GM12891 (cell line): Measurements from ENCODE around the gene BLTP3B.

ENCODE experiments used
- POLR2A ChIP-seq: IDR thresholded peaks from 2 replicates; pipeline ENCODE4 v1.6.1; 2011; ENCODE audit warnings: low read depth, low read length, control low read depth
- POLR2AphosphoS5 ChIP-seq: IDR thresholded peaks from 2 replicates; pipeline ENCODE4 v1.6.1; 2011; ENCODE audit warnings: low read depth, low read length, control low read depth
- POU2F2 ChIP-seq: IDR thresholded peaks from 2 replicates; pipeline ENCODE4 v1.6.1; 2011; ENCODE audit warnings: low read depth, mild to moderate bottlenecking, control low read depth, low read length, moderate library complexity
- SPI1 ChIP-seq: IDR thresholded peaks from 2 replicates; pipeline ENCODE4 v1.6.1; 2011; ENCODE audit warnings: low read depth, low read length, control low read depth
- TAF1 ChIP-seq: IDR thresholded peaks from 2 replicates; pipeline ENCODE4 v1.6.1; 2011; ENCODE audit warnings: low read depth, low read length, control low read depth

- no peak for TF ChIP-seq POLR2A
- no peak for TF ChIP-seq POLR2AphosphoS5
- no peak for TF ChIP-seq SPI1
- TF ChIP-seq TAF1: no peak
- no peak for TF ChIP-seq POU2F2
Measured at GRCh38 chr12:100187068-100187467, 44.4 kb upstream of the BLTP3B start.
